H1 (cell line): ENCODE results near the gene MYBPC3.

ENCODE experiments used
- FOSL1 ChIP-seq: IDR thresholded peaks from 2 replicates; pipeline ENCODE4 v1.6.1; 2011; ENCODE audit warnings: mild to moderate bottlenecking, low read depth, low read length, moderate library complexity; ENCODE audit not compliant: insufficient read depth
- TF ChIP-seq, protein P1 (sequence below), 3 experiments: IDR thresholded peaks; 1 replicate in 2 of 3; 2 replicates in 1 of 3; pipeline versions ENCODE4 v1.5.1 to v1.6.1; 2011; ENCODE audit warnings: low read length in 3 of 3, mild to moderate bottlenecking in 3 of 3, inconsistent platforms in 2 of 3, low read depth in 1 of 3, moderate library complexity in 1 of 3; ENCODE audit not compliant: insufficient read depth in 1 of 3; ENCODE audit errors: control extremely low read depth in 1 of 3

DNA sequence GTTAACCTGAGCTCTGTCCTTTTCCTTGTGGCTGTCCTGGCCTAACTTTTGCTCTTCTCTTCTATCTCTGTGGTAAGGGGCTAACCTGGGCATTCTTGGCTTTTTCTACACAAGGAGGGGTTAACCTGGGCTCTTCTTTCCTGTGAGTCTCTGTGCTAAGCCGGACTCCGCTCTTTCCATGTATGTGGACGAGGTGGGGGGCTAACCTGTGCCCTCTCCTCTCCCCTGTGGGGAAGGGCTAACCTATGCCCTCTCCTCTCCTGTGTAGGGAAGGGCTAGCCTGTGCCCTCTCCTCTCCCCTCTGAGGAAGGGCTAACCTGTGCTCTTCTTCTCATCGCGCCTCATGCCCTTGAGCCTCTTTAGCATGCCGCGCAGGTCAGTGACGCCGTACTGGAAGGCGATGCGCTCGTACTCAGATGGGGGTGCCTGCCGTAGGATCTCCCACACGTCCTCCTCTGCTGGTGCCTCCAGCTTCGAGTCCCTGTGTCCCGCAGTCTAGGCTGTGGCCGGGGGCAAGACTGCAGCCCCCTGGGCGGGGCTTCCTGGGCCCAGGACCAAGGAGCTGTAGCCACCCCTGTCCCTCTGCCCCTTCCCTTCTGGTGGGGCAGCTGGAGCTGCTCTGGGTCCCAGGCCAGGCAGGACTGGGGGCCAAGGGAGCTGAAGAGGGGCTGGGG is 6.5 kb downstream of the MYBPC3 start:
- TF ChIP-seq FOSL1, result no peak
- TF ChIP-seq, protein P1, sequence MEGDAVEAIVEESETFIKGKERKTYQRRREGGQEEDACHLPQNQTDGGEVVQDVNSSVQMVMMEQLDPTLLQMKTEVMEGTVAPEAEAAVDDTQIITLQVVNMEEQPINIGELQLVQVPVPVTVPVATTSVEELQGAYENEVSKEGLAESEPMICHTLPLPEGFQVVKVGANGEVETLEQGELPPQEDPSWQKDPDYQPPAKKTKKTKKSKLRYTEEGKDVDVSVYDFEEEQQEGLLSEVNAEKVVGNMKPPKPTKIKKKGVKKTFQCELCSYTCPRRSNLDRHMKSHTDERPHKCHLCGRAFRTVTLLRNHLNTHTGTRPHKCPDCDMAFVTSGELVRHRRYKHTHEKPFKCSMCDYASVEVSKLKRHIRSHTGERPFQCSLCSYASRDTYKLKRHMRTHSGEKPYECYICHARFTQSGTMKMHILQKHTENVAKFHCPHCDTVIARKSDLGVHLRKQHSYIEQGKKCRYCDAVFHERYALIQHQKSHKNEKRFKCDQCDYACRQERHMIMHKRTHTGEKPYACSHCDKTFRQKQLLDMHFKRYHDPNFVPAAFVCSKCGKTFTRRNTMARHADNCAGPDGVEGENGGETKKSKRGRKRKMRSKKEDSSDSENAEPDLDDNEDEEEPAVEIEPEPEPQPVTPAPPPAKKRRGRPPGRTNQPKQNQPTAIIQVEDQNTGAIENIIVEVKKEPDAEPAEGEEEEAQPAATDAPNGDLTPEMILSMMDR (IDR thresholded peaks at IDR 0.05; ENCODE audit: control extremely low read depth in 1 of 3, insufficient read depth in 1 of 3, low read depth in 1 of 3, low read length in 3 of 3), result no peak
